ENCODE data around the gene PPIH. TPM values are rescaled to one million over a fixed set of nuclear protein-coding genes. Genes with fewer than 3 reads are reported as not detected.
A peak's percentile ranks its signal among the peaks of the same experiment; 100 is the strongest.

Gene PPIH
- total RNA-seq, 1 experiment from 2014 or later: 78.5 TPM

- TF ChIP-seq SIN3A (IDR thresholded peaks at IDR 0.05; ENCODE audit: borderline replicate concordance, insufficient read depth, low read depth, low read length) (no peak), TCF7L2 (IDR thresholded peaks at IDR 0.05; ENCODE audit: low read depth, low read length) (no peak)
- TF ChIP-seq, protein P1, sequence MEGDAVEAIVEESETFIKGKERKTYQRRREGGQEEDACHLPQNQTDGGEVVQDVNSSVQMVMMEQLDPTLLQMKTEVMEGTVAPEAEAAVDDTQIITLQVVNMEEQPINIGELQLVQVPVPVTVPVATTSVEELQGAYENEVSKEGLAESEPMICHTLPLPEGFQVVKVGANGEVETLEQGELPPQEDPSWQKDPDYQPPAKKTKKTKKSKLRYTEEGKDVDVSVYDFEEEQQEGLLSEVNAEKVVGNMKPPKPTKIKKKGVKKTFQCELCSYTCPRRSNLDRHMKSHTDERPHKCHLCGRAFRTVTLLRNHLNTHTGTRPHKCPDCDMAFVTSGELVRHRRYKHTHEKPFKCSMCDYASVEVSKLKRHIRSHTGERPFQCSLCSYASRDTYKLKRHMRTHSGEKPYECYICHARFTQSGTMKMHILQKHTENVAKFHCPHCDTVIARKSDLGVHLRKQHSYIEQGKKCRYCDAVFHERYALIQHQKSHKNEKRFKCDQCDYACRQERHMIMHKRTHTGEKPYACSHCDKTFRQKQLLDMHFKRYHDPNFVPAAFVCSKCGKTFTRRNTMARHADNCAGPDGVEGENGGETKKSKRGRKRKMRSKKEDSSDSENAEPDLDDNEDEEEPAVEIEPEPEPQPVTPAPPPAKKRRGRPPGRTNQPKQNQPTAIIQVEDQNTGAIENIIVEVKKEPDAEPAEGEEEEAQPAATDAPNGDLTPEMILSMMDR (IDR thresholded peaks at IDR 0.05): peak; percentile 28; the same call in 1 of the 2 replicates
- in situ Hi-C loops (cut with HindIII; ENCODE audit: low pct_unique_long_range_greater_than_20kb, low sequenced_read_pairs): no loop called here
- POLR2A ChIA-PET: interaction anchor here (0.6 kb wide), 1 partner anchor 465 kb away, joined by 3 read pairs; no protein-coding TSS in a partner anchor
Measured at GRCh38 chr1:42690477-42691156, 32.4 kb downstream of the PPIH start.

DNA sequence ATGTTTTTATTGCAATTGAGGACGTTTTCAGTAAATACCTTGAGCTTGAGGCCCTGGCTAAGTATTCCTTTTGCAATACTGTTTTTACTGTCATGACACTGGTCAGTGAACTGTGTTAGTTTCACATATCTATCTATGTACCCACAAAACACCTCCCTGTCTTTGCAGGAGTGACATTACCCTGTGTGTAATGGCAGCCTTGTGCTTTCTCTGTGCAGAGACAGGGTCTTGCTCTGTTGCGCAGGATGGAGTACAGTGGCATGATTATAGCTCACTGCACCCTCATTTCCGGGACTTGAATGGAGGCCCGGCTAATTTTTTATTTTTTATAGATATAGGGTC is 32.9 kb downstream of the PPIH start:
- BruUV-seq (replicated peaks): no TSS peak
- H3K27me3 ChIP-seq (ENCODE audit: control insufficient read depth, insufficient read depth, low read length): no peaks in the 10 kb centered on the region
- H3K27ac ChIP-seq (ENCODE audit: low read length): no peak overlapping the region
- peaks cover 51% of the 10 kb centered on the region for H3K36me3 ChIP-seq (ENCODE audit: control insufficient read depth, insufficient read depth, low read length)
- ATAC-seq: no peak
- POLR2A ChIA-PET: interaction anchor here (0.6 kb wide), 1 partner anchor 466 kb away, joined by 3 read pairs; no protein-coding TSS in a partner anchor
- intact Hi-C loops (cut with micrococcal nuclease; ENCODE audit: unreplicated experiment) (no loop called here), in situ Hi-C loops (cut with HindIII; ENCODE audit: low pct_unique_long_range_greater_than_20kb, low sequenced_read_pairs) (no loop called here)
- CTCF ChIA-PET: interaction anchor here (0.6 kb wide), 1 partner anchor 17 kb away, joined by 7 read pairs; no protein-coding TSS in a partner anchor
- H3K4me3 ChIP-seq (ENCODE audit: low read depth in 2 of 2, low read length in 2 of 2): no peak overlapping the region
- H3K9me3 ChIP-seq (ENCODE audit: control insufficient read depth, insufficient read depth, low read depth, low read length): no peaks in the 10 kb centered on the region
- no peak for DNase-seq (ENCODE audit: low read depth, low spot score)
- H3K4me1 ChIP-seq (ENCODE audit: control insufficient read depth, insufficient read depth, low read length): peaks cover 61% of the 10 kb centered on the region
- TF ChIP-seq SIN3A (IDR thresholded peaks at IDR 0.05; ENCODE audit: borderline replicate concordance, insufficient read depth, low read depth, low read length): no peak

More at GRCh38 chr1:42690477-42691156, 32.4 kb downstream of the PPIH start:
- intact Hi-C loops (cut with micrococcal nuclease; ENCODE audit: unreplicated experiment): no loop called here
- Histone ChIP-seq H3K9me3 (ENCODE audit: control insufficient read depth, insufficient read depth, low read depth, low read length) (no peaks in the 10 kb centered on the region), H3K4me3 (ENCODE audit: low read depth in 2 of 2, low read length in 2 of 2) (no peak overlapping the region), H3K36me3 (ENCODE audit: control insufficient read depth, insufficient read depth, low read length) (peaks cover 51% of the 10 kb centered on the region), H3K27me3 (ENCODE audit: control insufficient read depth, insufficient read depth, low read length) (no peaks in the 10 kb centered on the region), H3K27ac (ENCODE audit: low read length) (no peak overlapping the region), H3K4me1 (ENCODE audit: control insufficient read depth, insufficient read depth, low read length) (peaks cover 66% of the 10 kb centered on the region)
- BruUV-seq (replicated peaks): no TSS peak
- CTCF ChIA-PET: no interaction called here
- ATAC-seq (no peak), DNase-seq (ENCODE audit: low read depth, low spot score) (no peak)

- no peaks in the 10 kb centered on the region for H3K27me3 ChIP-seq (ENCODE audit: control insufficient read depth, insufficient read depth, low read length)
- H3K4me1 ChIP-seq (ENCODE audit: control insufficient read depth, insufficient read depth, low read length): peaks cover 50% of the 10 kb centered on the region
- H3K36me3 ChIP-seq (ENCODE audit: control insufficient read depth, insufficient read depth, low read length): peaks cover 62% of the 10 kb centered on the region
- BruUV-seq (replicated peaks): no TSS peak
- no peak for DNase-seq (ENCODE audit: low read depth, low spot score)
- intact Hi-C loops (cut with micrococcal nuclease; ENCODE audit: unreplicated experiment) (no loop called here), in situ Hi-C loops (cut with HindIII; ENCODE audit: low pct_unique_long_range_greater_than_20kb, low sequenced_read_pairs) (no loop called here)
- H3K27ac ChIP-seq (ENCODE audit: low read length): no peak overlapping the region; the same call in 1 of the 2 replicates
- ATAC-seq: no peak
- H3K4me3 ChIP-seq (ENCODE audit: low read depth in 2 of 2, low read length in 2 of 2): no peak overlapping the region
- ChIA-PET POLR2A (no interaction called here), CTCF (interaction anchor here (0.5 kb wide), 1 partner anchor 74 kb away, joined by 3 read pairs; no protein-coding TSS in a partner anchor)
- H3K9me3 ChIP-seq (ENCODE audit: control insufficient read depth, insufficient read depth, low read depth, low read length): no peaks in the 10 kb centered on the region
- no peak for TF ChIP-seq POLR2AphosphoS5 (IDR thresholded peaks at IDR 0.05; ENCODE audit: low read depth, low read length)
- no peak for TF ChIP-seq REST (IDR thresholded peaks at IDR 0.05; ENCODE audit: insufficient read depth in 1 of 2, low read depth in 2 of 2, low read length in 1 of 2)
- no peak for TF ChIP-seq TCF7L2 (IDR thresholded peaks at IDR 0.05; ENCODE audit: low read depth, low read length)
Measured at GRCh38 chr1:42692461-42692860, 34.2 kb downstream of the PPIH start.
